OCI-LY7 (cell line): ENCODE data around the gene RAF1. TPM values are rescaled to one million over a fixed set of nuclear protein-coding genes. Genes with fewer than 3 reads are reported as not detected.
"Not testable (repeated sequence)": the region's sequence is repeated elsewhere in the genome, so short reads cannot be mapped to it uniquely, and the experiment has no call there.

Source experiments
- BruUV-seq: library from RNA; stranded (reverse); fragments of 400-500 nt; replicated peaks from 2 replicates; lab custom pipeline; 2021; lab: Mats Ljungman, UMichigan
- CTCF ChIA-PET: fragments of 300-600 bp; sonication (Branson Sonifier 250); formaldehyde crosslinking; loops from one replicate; lab custom pipeline; 2022; ENCODE audit warnings: antibody characterized with exemption; ENCODE audit not compliant: unreplicated experiment; lab: Charles Lee
- POLR2A ChIA-PET: fragments of 300-600 bp; sonication (Branson Sonifier 250); formaldehyde crosslinking; loops from one replicate; lab custom pipeline; 2022; ENCODE audit warnings: antibody characterized with exemption; lab: Charles Lee
- DNase-seq: peaks from one replicate; pipeline ENCODE4 v3.0.0-alpha.2; 2015; ENCODE audit warnings: low spot score
- H2AFZ ChIP-seq: fragments of 200-600 bp; sonication (generic), shearing (Covaris generic); 2 replicates; pipeline ENCODE4 v1.6.1; 2014; ENCODE audit warnings: mild to moderate bottlenecking, antibody characterized with exemption, low read length, moderate library complexity
- H3K27ac ChIP-seq: fragments of 200-600 bp; sonication (generic); 2 replicates; pipeline ENCODE4 v1.5.1; 2014; ENCODE audit warnings: mixed run types, low read depth, mild to moderate bottlenecking, moderate library complexity, low read length, inconsistent platforms; ENCODE audit not compliant: poor library complexity, severe bottlenecking
- H3K36me3 ChIP-seq: fragments of 200-600 bp; sonication (generic); 2 replicates; pipeline ENCODE4 v1.6.1; 2014; ENCODE audit warnings: mild to moderate bottlenecking, antibody characterized with exemption, low read length, moderate library complexity, mixed read lengths; ENCODE audit not compliant: insufficient read depth
- H3K4me1 ChIP-seq: fragments of 200-600 bp; sonication (generic); 2 replicates; pipeline ENCODE4 v1.5.1; 2014; ENCODE audit warnings: mild to moderate bottlenecking, low read length; ENCODE audit not compliant: insufficient read depth, poor library complexity, severe bottlenecking
- H3K4me2 ChIP-seq: fragments of 200-600 bp; sonication (generic); 2 replicates; pipeline ENCODE4 v1.6.1; 2014; ENCODE audit warnings: mild to moderate bottlenecking, low read length
- H3K4me3 ChIP-seq: fragments of 200-600 bp; sonication (generic); 2 replicates; pipeline ENCODE4 v1.5.1; 2014; ENCODE audit warnings: mild to moderate bottlenecking, low read depth, low read length; ENCODE audit not compliant: poor library complexity, severe bottlenecking
- H3K79me2 ChIP-seq: fragments of 200-600 bp; sonication (generic); 2 replicates; pipeline ENCODE4 v1.6.1; 2016; ENCODE audit warnings: low read depth, mild to moderate bottlenecking, low read length, moderate library complexity, mixed read lengths; ENCODE audit not compliant: insufficient read depth
- H3K9me2 ChIP-seq: fragments of 200-600 bp; sonication (generic); 2 replicates; pipeline ENCODE4 v1.6.1; 2016; ENCODE audit warnings: mild to moderate bottlenecking, low read length, mixed read lengths; ENCODE audit not compliant: insufficient read depth
- H3K9me3 ChIP-seq: fragments of 200-600 bp; sonication (generic); 2 replicates; pipeline ENCODE4 v1.6.1; 2014; ENCODE audit warnings: mild to moderate bottlenecking, mixed run types, low read length, mixed read lengths
- H4K20me1 ChIP-seq: fragments of 200-600 bp; sonication (generic); 2 replicates; pipeline ENCODE4 v1.6.1; 2014; ENCODE audit warnings: mild to moderate bottlenecking, antibody characterized with exemption, low read length, moderate library complexity, mixed read lengths; ENCODE audit not compliant: insufficient read depth
- EZH2phosphoT487 ChIP-seq: fragments of 200-600 bp; sonication (generic); IDR thresholded peaks from 2 replicates; pipeline ENCODE4 v1.6.1; 2018; ENCODE audit warnings: low read depth, borderline replicate concordance, mild to moderate bottlenecking, mixed run types, antibody characterized with exemption, low read length, moderate library complexity, mixed read lengths
- intact Hi-C: fragments of 100-400 bp; cut with micrococcal nuclease; formaldehyde crosslinking; loops from one replicate; pipeline ENCODE4 v1.10.0; 2022; ENCODE audit not compliant: unreplicated experiment
- total RNA-seq, 2 experiments: library from RNA; depleted of rRNA in 1 of 2; stranded (reverse); fragments of >200 nt in 1 of 2; shearing (Covaris generic) in 1 of 2; gene quantifications; 2 replicates each; pipeline ENCODE4 v1.2.3, GENCODE V29; 2014 to 2022
- TF ChIP-seq, protein P1 (sequence below): fragments of 200-600 bp; sonication (generic); conservative IDR thresholded peaks from 2 replicates; pipeline ENCODE4 v1.5.1; 2014; ENCODE audit warnings: mild to moderate bottlenecking, antibody characterized with exemption, low read length, moderate library complexity, mixed read lengths

RAF1 gene
- total RNA-seq, 2 experiments from 2014 or later: 88.0 to 90.8 TPM

DNA sequence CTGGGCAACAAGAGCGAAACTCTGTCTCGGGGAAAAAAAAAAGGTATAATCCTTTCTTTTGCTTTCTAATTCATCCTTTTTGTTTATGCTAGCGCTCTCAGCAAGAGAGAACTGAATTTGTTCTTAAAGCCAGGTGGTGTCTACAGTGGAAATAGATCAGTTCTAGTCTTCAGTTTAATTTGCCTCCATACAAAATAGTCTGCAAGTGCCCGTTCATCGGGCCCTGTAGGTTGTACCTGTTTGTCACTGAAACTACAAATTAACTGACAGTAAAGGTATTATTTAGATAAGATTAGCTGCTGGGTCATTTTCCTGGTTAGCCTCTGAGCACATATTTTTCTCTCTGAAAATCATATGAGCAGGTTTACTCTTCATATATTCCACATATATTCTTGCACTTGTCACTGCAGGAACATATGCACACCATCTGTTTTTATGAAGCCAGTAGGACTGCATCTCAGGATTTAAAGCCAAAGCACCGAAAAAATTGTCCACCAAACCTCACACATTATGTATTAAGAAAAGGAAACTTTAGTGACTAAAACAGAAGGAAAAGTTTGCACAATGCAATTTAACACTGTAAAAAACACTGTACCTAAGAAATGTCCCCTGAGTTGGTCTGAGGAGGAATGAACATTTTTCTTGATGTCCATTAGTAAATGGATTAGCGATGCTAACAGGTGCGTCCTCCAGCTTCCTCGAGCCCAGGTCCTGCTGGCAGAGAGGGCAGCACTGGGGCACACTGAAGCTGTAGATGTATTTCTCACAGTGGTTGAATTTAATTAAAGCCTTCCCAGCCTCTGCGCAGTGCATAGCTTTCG, 119.1 kb downstream of the RAF1 start:
- Histone ChIP-seq H4K20me1 (no peaks in the 10 kb centered on the region), H3K9me3 (no peaks in the 10 kb centered on the region), H3K4me3 (no peak overlapping the region), H3K9me2 (no peaks in the 10 kb centered on the region), H3K27ac (no peak overlapping the region), H3K79me2 (no peaks in the 10 kb centered on the region), H3K36me3 (peaks cover 6% of the 10 kb centered on the region; the same call in 1 of the 2 replicates), H2AFZ (no peak overlapping the region), H3K4me1 (no peaks in the 10 kb centered on the region), H3K4me2 (no peak overlapping the region)
- DNase-seq: no peak
- TF ChIP-seq EZH2phosphoT487: no peak
- TF ChIP-seq, protein P1, sequence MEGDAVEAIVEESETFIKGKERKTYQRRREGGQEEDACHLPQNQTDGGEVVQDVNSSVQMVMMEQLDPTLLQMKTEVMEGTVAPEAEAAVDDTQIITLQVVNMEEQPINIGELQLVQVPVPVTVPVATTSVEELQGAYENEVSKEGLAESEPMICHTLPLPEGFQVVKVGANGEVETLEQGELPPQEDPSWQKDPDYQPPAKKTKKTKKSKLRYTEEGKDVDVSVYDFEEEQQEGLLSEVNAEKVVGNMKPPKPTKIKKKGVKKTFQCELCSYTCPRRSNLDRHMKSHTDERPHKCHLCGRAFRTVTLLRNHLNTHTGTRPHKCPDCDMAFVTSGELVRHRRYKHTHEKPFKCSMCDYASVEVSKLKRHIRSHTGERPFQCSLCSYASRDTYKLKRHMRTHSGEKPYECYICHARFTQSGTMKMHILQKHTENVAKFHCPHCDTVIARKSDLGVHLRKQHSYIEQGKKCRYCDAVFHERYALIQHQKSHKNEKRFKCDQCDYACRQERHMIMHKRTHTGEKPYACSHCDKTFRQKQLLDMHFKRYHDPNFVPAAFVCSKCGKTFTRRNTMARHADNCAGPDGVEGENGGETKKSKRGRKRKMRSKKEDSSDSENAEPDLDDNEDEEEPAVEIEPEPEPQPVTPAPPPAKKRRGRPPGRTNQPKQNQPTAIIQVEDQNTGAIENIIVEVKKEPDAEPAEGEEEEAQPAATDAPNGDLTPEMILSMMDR: no peak
- no TSS peak for BruUV-seq
- ChIA-PET CTCF (no interaction called here), POLR2A (no interaction called here)
- intact Hi-C loops: no loop called here

DNA sequence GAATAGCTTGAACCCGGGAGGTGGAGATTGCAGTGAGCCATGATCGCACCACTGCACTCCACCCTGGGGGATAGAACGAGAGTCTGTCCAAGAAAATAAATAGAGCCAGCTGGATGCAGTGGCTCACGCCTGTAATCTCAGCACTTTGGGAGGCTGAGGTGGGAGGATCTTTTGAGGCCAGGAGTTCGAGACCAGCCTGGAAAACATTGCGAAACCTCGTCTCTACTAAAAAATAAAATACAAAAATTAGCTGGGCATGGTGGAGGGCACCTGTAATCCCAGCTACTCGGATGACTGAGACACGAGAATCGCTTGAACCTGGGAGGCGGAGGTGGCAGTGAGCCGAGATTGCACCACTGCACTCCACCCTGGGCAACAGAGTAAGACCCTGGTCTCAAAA, 120.4 kb downstream of the RAF1 start:
- H3K4me2 ChIP-seq, H2AFZ ChIP-seq, H3K79me2 ChIP-seq, BruUV-seq, DNase-seq, H3K4me1 ChIP-seq, CTCF ChIA-PET, H3K9me3 ChIP-seq, H3K4me3 ChIP-seq, intact Hi-C loops, H3K27ac ChIP-seq, H4K20me1 ChIP-seq, H3K9me2 ChIP-seq: not testable (repeated sequence)
- POLR2A ChIA-PET: interaction anchor here (0.7 kb wide), 1 partner anchor 8 kb away, joined by 3 read pairs; no protein-coding TSS in a partner anchor
- peaks cover 11% of the 10 kb centered on the region; the same call in 1 of the 2 replicates for H3K36me3 ChIP-seq

- CTCF ChIA-PET: no interaction called here
These were observed 122.3 kb downstream of the RAF1 start for GRCh38 chr3:12541625-12542024.

More at GRCh38 chr3:12541625-12542024, 122.3 kb downstream of the RAF1 start:
- BruUV-seq: no TSS peak
- Histone ChIP-seq H3K4me1 (no peaks in the 10 kb centered on the region), H2AFZ (no peak overlapping the region), H4K20me1 (no peaks in the 10 kb centered on the region), H3K4me2 (no peak overlapping the region), H3K9me3 (no peaks in the 10 kb centered on the region), H3K27ac (no peak overlapping the region), H3K4me3 (no peak overlapping the region), H3K36me3 (peaks cover 11% of the 10 kb centered on the region; the same call in 1 of the 2 replicates), H3K79me2 (no peaks in the 10 kb centered on the region), H3K9me2 (no peaks in the 10 kb centered on the region)
- no peak for TF ChIP-seq EZH2phosphoT487
- TF ChIP-seq, protein P1: peak; percentile 66
- peak; percentile 36 for DNase-seq
- POLR2A ChIA-PET: interaction anchor here (0.6 to 1.0 kb wide), 2 partner anchors 145 to 175 kb away, joined by 3 read pairs; no protein-coding TSS in a partner anchor
- intact Hi-C loops: no loop called here
